Neural progenitor cell (in vitro differentiated cells): ENCODE measurements around the gene LRRC25. TPM values are rescaled to one million over a fixed set of nuclear protein-coding genes. Genes with fewer than 3 reads are reported as not detected.

Experiments
- DNase-seq: peaks from one replicate; pipeline ENCODE4 v3.0.0-alpha.2; 2016; ENCODE audit warnings: low spot score
- H2AFZ ChIP-seq: fragments of 200-600 bp; sonication (generic); replicated peaks from 2 replicates; pipeline ENCODE4 v1.6.1; 2016; ENCODE audit warnings: antibody characterized with exemption
- H3F3A ChIP-seq: fragments of 200-600 bp; sonication (generic); 2 replicates; pipeline ENCODE4 v1.6.1; 2016; ENCODE audit warnings: antibody characterized with exemption, low read depth
- H3K27ac ChIP-seq: fragments of 200-600 bp; sonication (generic); 2 replicates; pipeline ENCODE4 v1.5.1; 2016; ENCODE audit warnings: mild to moderate bottlenecking
- H3K27me3 ChIP-seq: fragments of 200-600 bp; sonication (generic); 2 replicates; pipeline ENCODE4 v1.6.1; 2016; ENCODE audit warnings: mild to moderate bottlenecking, moderate library complexity
- H3K36me3 ChIP-seq: fragments of 200-600 bp; sonication (generic); 2 replicates; pipeline ENCODE4 v1.5.1; 2016
- H3K4me1 ChIP-seq: fragments of 200-600 bp; sonication (generic); 2 replicates; pipeline ENCODE4 v1.6.1; 2016; ENCODE audit warnings: mixed run types
- H3K4me2 ChIP-seq: fragments of 200-600 bp; sonication (generic); 2 replicates; pipeline ENCODE4 v1.6.1; 2016
- H3K4me3 ChIP-seq: fragments of 200-600 bp; sonication (generic); 2 replicates; pipeline ENCODE4 v1.5.1; 2016
- H3K79me2 ChIP-seq: fragments of 200-600 bp; sonication (generic); 2 replicates; pipeline ENCODE4 v1.6.1; 2016; ENCODE audit warnings: low read depth
- H3K9ac ChIP-seq: fragments of 200-600 bp; sonication (generic); 2 replicates; pipeline ENCODE4 v1.6.1; 2016
- H3K9me3 ChIP-seq: fragments of 200-600 bp; sonication (generic); 2 replicates; pipeline ENCODE4 v1.5.1; 2016; ENCODE audit warnings: low read depth
- H4K20me1 ChIP-seq: fragments of 200-600 bp; sonication (generic); 2 replicates; pipeline ENCODE4 v1.6.1; 2016; ENCODE audit warnings: low read depth
- H3K27ac Mint-ChIP-seq: 3 replicates; pipeline ENCODE4 v1.8.0; 2021; ENCODE audit warnings: mixed read lengths
- H3K27me3 Mint-ChIP-seq: 2 replicates; pipeline ENCODE4 v1.8.0; 2022; ENCODE audit warnings: low read depth, mild to moderate bottlenecking, inconsistent platforms, moderate library complexity, mixed read lengths; ENCODE audit not compliant: insufficient read depth
- H3K36me3 Mint-ChIP-seq: 3 replicates; pipeline ENCODE4 v1.8.0; 2021; ENCODE audit warnings: mixed read lengths
- H3K4me1 Mint-ChIP-seq: 3 replicates; pipeline ENCODE4 v1.8.0; 2021; ENCODE audit warnings: mixed read lengths
- H3K4me3 Mint-ChIP-seq: 3 replicates; pipeline ENCODE4 v1.8.0; 2021; ENCODE audit warnings: mild to moderate bottlenecking, moderate library complexity, mixed read lengths
- H3K9me3 Mint-ChIP-seq: 3 replicates; pipeline ENCODE4 v1.8.0; 2020; ENCODE audit warnings: mixed read lengths
- EZH2 ChIP-seq: fragments of 200-600 bp; sonication (generic); IDR thresholded peaks from 2 replicates; pipeline ENCODE4 v1.6.1; 2017; ENCODE audit warnings: antibody characterized with exemption, mild to moderate bottlenecking, moderate library complexity
- EZH2phosphoT487 ChIP-seq: fragments of 200-600 bp; sonication (generic); IDR thresholded peaks from 2 replicates; pipeline ENCODE4 v1.6.1; 2017; ENCODE audit warnings: antibody characterized with exemption
- total RNA-seq: library from RNA; depleted of rRNA; stranded (reverse); fragments of >200 nt; gene quantifications from 2 replicates; pipeline ENCODE4 v1.2.3, GENCODE V29; 2015; ENCODE audit warnings: low replicate concordance
- TF ChIP-seq, protein P1 (sequence below): fragments of 200-600 bp; sonication (generic); IDR thresholded peaks from 2 replicates; pipeline ENCODE4 v1.5.1; 2017; ENCODE audit warnings: antibody characterized with exemption, mild to moderate bottlenecking

LRRC25 gene
- total RNA-seq, 1 donor from 2014 or later: not detected

DNA sequence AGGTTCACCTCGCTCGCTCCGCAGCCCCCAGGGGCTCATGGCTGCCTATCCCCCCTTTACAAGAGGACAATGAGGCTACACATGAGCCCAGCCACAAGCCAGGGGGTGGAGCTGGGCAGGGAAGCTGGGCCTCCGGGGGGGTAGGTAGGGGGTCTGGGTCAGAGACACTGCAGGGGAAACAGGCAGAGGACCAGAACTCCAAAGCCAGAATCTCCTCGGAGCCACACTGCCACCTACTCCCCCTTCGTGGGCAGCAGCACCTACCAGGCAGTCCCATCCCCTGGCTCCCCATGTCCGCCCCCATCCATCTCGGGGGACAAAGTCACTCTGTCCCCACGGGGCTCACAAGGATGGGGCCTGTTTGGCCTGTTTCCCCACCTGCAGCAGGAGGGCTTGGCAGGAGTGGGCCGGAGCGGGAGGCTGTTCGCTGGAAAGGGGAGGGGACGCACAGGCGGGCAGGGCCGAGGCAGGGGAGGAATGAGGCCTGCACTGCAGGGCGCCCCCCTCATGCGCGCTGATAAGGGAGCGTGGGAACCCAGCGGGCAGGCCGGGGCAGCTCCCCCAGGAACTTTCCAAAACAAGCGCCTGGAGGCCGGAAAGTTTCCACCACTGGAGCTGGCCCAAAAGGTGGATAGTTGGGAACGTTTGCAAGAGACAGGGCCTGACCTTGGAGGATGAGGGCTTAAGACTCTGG, 41.1 kb upstream of the LRRC25 start:
- peak; percentile 73 for DNase-seq
- peaks cover 67% of the 10 kb centered on the region for H3F3A ChIP-seq
- H3K27me3 Mint-ChIP-seq: peaks cover 10% of the 10 kb centered on the region
- H3K36me3 ChIP-seq: no peaks in the 10 kb centered on the region
- H3K9me3 Mint-ChIP-seq: peaks cover 2% of the 10 kb centered on the region
- H3K9me3 ChIP-seq: no peaks in the 10 kb centered on the region
- no peak overlapping the region for H3K9ac ChIP-seq
- H3K4me2 ChIP-seq: peak overlapping the region; percentile 78
- no peak overlapping the region for H2AFZ ChIP-seq
- H3K27ac Mint-ChIP-seq: peak overlapping the region; percentile 97
- TF ChIP-seq, protein P1, sequence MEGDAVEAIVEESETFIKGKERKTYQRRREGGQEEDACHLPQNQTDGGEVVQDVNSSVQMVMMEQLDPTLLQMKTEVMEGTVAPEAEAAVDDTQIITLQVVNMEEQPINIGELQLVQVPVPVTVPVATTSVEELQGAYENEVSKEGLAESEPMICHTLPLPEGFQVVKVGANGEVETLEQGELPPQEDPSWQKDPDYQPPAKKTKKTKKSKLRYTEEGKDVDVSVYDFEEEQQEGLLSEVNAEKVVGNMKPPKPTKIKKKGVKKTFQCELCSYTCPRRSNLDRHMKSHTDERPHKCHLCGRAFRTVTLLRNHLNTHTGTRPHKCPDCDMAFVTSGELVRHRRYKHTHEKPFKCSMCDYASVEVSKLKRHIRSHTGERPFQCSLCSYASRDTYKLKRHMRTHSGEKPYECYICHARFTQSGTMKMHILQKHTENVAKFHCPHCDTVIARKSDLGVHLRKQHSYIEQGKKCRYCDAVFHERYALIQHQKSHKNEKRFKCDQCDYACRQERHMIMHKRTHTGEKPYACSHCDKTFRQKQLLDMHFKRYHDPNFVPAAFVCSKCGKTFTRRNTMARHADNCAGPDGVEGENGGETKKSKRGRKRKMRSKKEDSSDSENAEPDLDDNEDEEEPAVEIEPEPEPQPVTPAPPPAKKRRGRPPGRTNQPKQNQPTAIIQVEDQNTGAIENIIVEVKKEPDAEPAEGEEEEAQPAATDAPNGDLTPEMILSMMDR: no peak
- no peak for TF ChIP-seq EZH2
- no peak for TF ChIP-seq EZH2phosphoT487
- H3K4me3 ChIP-seq: peak overlapping the region; percentile 70
- H3K27ac ChIP-seq: peak overlapping the region; percentile 75
- H3K4me1 Mint-ChIP-seq: peaks cover 52% of the 10 kb centered on the region
- no peaks in the 10 kb centered on the region for H3K27me3 ChIP-seq
- H3K4me3 Mint-ChIP-seq: peak overlapping the region; percentile 80
- peaks cover 11% of the 10 kb centered on the region for H3K36me3 Mint-ChIP-seq
- H3K79me2 ChIP-seq: peaks cover 6% of the 10 kb centered on the region
- peaks cover 29% of the 10 kb centered on the region for H3K4me1 ChIP-seq
- H4K20me1 ChIP-seq: peaks cover 33% of the 10 kb centered on the region

DNA sequence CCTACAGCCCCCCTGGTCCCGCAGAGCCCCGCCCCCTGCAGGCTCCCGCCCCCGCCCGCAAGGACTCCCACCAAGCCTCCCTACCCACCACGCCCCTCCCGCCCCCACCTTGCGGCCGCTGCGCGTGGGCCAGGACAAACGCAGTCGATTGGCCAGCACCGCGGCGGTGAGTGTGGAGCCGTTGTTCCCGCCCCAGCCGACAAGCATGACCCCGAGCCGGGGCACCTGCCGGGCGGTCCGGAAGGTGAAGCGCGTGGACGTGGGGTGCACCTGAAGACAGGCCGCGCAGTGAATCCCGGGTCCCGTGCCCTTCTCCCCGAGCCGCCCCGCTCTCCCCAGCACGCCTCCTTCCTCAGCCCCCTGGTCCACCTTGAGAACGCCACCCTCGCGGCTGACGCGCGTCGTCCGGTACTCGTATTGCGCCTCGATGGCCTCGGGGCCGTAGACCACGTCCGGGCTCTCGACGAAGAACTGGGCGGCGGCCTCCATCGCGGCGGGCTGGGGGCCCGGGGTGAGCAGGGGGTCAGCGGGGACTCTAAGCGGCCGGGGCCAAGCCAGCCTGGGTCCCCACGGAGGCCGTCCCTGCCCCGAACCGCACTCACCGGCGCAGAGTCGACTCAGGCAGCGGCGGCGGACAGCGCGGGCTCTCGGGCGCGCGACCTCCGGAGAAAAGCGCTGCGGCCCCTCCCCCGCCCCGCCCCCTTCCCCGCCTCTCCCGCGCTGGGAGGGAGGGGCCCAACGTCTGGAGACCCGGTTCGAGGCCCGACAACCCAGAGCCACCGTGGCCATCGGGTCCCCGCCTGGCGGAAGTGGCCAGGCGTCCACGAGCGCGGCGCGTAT, 40.3 kb upstream of the LRRC25 start, which contains the start of gene ISYNA1:
Gene ISYNA1, minus strand, starts transcription at position 643 of the 840 bp plus-strand sequence. Its CDS starts 154 bp downstream, at position 489.
- no peak within 1 kb of the TSS for H2AFZ ChIP-seq
- Mint-ChIP-seq H3K4me3 (peak within 1 kb of the TSS; percentile 87), H3K27me3 (peaks cover 8% of the 10 kb centered on the region), H3K9me3 (peaks cover 2% of the 10 kb centered on the region), H3K27ac (peak within 1 kb of the TSS; percentile 97), H3K36me3 (peaks cover 8% of the 10 kb centered on the region), H3K4me1 (peaks cover 52% of the 10 kb centered on the region)
- peaks cover 6% of the 10 kb centered on the region for H3K79me2 ChIP-seq
- no peaks in the 10 kb centered on the region for H3K9me3 ChIP-seq
- peak within 1 kb of the TSS; percentile 70 for H3K4me3 ChIP-seq
- H3K9ac ChIP-seq: no peak within 1 kb of the TSS
- TF ChIP-seq, protein P1: peak; percentile 2
- TF ChIP-seq EZH2: no peak
- TF ChIP-seq EZH2phosphoT487: no peak
- H3F3A ChIP-seq: peaks cover 72% of the 10 kb centered on the region
- H3K27ac ChIP-seq: peak within 1 kb of the TSS; percentile 75
- no peaks in the 10 kb centered on the region for H3K27me3 ChIP-seq
- no peaks in the 10 kb centered on the region for H3K36me3 ChIP-seq
- peak within 1 kb of the TSS; percentile 78 for H3K4me2 ChIP-seq
- peaks cover 36% of the 10 kb centered on the region for H3K4me1 ChIP-seq
- DNase-seq: peak; percentile 85
- H4K20me1 ChIP-seq: peaks cover 33% of the 10 kb centered on the region

DNA sequence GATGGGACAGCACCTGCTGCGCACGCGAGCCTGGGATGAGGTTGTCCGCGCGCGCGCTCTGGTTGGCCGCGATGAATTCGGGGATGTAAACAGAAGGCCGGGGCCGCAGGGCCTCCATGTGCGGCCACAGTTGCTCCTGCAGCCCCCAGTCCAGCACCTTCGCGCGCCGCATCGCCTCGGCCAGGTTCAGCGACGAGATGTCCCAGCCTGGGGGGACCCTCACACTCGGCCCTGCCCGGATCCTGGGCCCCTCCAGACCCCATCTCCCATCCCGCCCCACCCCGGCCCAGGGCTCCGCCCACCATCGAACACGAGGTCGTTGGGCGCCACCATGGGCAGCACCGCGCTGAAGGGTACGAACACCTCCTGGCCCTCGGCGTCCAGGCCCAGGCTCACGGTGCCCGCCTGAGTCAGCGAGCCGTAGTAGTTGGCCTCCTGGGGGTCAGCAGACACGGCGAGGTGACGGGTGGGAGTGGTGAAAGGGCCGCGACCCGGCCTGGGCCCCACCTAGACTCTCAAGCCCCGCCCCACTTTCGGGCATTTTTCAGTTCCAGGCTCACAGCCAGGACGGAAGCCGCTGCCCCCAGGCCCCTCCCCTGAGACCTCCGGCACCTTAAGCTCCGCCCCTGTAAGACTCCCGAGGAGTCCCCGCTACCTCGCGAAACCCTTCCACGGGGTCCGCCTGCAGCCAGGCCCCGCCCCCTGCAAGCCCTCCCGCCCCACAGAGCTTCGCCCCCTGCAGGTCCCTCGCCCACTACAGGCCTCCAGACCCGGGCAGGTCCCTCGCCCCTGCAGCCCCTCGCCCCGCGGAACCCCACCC, 39.5 kb upstream of the LRRC25 start:
- H3K4me1 Mint-ChIP-seq: peaks cover 53% of the 10 kb centered on the region

More for the DNA sequence above, 39.5 kb upstream of the LRRC25 start:
- peak overlapping the region; percentile 70 for H3K4me3 ChIP-seq
- H3F3A ChIP-seq: peaks cover 79% of the 10 kb centered on the region
- H3K79me2 ChIP-seq: peaks cover 6% of the 10 kb centered on the region
- TF ChIP-seq EZH2: no peak
- TF ChIP-seq, protein P1: peak; percentile 31
- no peak overlapping the region for H2AFZ ChIP-seq
- H3K27ac Mint-ChIP-seq: peak overlapping the region; percentile 60
- H3K4me1 ChIP-seq: peaks cover 38% of the 10 kb centered on the region
- no peaks in the 10 kb centered on the region for H3K9me3 Mint-ChIP-seq
- peak overlapping the region; percentile 87 for H3K4me3 Mint-ChIP-seq
- DNase-seq: peak; percentile 92
- peaks cover 9% of the 10 kb centered on the region for H3K27me3 Mint-ChIP-seq
- peak overlapping the region; percentile 78 for H3K4me2 ChIP-seq
- H3K27ac ChIP-seq: no peak overlapping the region
- peaks cover 3% of the 10 kb centered on the region for H3K36me3 Mint-ChIP-seq
- no peak overlapping the region for H3K9ac ChIP-seq
- no peaks in the 10 kb centered on the region for H3K36me3 ChIP-seq
- H3K9me3 ChIP-seq: no peaks in the 10 kb centered on the region
- no peaks in the 10 kb centered on the region for H3K27me3 ChIP-seq
- H4K20me1 ChIP-seq: peaks cover 33% of the 10 kb centered on the region
